Measurements from ENCODE around the gene ACSF2. TPM values are rescaled to one million over a fixed set of nuclear protein-coding genes. Genes with fewer than 3 reads are reported as not detected.

ACSF2 gene
- total and polyA plus RNA-seq, 2 of the 13 experiments (the other 11 are each of a cell fraction or from before 2014, with no cell fraction given) = 87.3 to 109 TPM

DNA sequence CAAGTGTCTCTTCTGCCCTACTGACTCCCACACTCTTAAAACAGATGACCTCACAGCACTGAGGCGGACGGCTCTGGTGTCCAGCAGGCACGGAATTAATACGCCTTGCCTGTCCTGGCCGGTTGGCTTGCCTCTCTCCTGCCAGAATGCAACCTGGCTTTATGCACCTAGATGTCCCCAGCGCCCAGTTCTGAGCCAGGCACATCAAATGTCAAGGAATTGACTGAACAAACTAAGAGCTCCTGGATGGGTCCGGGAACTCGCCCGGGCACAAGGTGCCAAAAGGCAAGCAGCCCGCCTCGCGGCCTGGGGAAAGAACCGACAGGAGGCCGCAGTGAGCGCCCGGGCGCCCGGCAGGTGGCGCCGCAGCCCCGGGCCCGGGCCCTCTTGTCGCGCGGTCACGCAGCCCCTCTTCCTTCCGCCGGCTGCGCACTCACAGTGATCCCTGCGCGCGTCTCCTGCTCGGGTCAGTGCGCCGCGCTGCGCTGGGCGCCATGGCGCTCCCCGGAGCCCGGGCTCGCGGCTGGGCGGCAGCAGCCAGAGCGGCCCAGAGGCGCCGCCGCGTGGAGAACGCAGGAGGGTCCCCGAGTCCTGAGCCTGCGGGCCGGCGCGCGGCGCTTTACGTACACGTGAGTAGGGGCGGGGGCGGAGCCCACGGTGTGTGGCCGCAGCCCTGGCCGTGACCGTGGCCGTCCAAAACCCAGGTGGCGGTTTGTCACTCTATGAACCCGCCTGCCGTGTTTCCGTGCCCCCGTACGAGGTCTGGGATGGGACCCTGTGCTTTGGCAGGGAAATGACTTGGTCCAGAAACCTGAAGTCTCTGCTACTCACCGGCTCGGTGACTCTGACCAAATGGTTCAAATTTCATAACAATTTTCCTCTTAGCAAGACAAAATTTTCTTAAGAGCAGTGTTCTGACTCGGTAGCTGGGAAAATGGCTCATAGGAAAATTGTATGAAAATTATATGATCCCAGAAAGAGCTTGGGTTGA is 52.7 kb downstream of the ACSF2 start, which contains the start of gene RSAD1 (continued):
- TF ChIP-seq, protein P1, sequence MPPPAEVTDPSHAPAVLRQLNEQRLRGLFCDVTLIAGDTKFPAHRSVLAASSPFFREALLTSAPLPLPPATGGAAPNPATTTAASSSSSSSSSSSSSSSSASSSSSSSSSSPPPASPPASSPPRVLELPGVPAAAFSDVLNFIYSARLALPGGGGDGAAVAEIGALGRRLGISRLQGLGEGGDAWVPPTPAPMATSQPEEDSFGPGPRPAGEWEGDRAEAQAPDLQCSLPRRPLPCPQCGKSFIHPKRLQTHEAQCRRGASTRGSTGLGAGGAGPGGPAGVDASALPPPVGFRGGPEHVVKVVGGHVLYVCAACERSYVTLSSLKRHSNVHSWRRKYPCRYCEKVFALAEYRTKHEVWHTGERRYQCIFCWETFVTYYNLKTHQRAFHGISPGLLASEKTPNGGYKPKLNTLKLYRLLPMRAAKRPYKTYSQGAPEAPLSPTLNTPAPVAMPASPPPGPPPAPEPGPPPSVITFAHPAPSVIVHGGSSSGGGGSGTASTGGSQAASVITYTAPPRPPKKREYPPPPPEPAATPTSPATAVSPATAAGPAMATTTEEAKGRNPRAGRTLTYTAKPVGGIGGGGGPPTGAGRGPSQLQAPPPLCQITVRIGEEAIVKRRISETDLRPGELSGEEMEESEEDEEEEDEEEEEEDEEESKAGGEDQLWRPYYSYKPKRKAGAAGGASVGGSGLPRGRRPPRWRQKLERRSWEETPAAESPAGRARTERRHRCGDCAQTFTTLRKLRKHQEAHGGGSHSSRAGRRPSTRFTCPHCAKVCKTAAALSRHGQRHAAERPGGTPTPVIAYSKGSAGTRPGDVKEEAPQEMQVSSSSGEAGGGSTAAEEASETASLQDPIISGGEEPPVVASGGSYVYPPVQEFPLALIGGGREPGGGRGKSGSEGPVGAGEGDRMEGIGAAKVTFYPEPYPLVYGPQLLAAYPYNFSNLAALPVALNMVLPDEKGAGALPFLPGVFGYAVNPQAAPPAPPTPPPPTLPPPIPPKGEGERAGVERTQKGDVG (CRISPR knock-in tag; IDR thresholded peaks at IDR 0.05; ENCODE audit: borderline replicate concordance) = peak; percentile 77
- no peak for TF ChIP-seq ZNF781 (CRISPR knock-in tag; IDR thresholded peaks at IDR 0.05; ENCODE audit: borderline replicate concordance, not compliant biosample characterization)
- TF ChIP-seq, protein P2, sequence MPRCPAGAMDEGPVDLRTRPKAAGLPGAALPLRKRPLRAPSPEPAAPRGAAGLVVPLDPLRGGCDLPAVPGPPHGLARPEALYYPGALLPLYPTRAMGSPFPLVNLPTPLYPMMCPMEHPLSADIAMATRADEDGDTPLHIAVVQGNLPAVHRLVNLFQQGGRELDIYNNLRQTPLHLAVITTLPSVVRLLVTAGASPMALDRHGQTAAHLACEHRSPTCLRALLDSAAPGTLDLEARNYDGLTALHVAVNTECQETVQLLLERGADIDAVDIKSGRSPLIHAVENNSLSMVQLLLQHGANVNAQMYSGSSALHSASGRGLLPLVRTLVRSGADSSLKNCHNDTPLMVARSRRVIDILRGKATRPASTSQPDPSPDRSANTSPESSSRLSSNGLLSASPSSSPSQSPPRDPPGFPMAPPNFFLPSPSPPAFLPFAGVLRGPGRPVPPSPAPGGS (CRISPR knock-in tag; IDR thresholded peaks at IDR 0.05) = peak; percentile 82
- TF ChIP-seq, protein P3, sequence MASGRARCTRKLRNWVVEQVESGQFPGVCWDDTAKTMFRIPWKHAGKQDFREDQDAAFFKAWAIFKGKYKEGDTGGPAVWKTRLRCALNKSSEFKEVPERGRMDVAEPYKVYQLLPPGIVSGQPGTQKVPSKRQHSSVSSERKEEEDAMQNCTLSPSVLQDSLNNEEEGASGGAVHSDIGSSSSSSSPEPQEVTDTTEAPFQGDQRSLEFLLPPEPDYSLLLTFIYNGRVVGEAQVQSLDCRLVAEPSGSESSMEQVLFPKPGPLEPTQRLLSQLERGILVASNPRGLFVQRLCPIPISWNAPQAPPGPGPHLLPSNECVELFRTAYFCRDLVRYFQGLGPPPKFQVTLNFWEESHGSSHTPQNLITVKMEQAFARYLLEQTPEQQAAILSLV (CRISPR knock-in tag; IDR thresholded peaks at IDR 0.05; ENCODE audit: borderline replicate concordance) = peak; percentile 93; the same call in 1 of the 2 replicates
- TF ChIP-seq ZNF550 (CRISPR knock-in tag; IDR thresholded peaks at IDR 0.05; ENCODE audit: borderline replicate concordance) = no peak
- TF ChIP-seq ZNF737 (CRISPR knock-in tag; IDR thresholded peaks at IDR 0.05; ENCODE audit: borderline replicate concordance) = no peak
- no peak for TF ChIP-seq REL (CRISPR knock-in tag; conservative IDR thresholded peaks at IDR 0.05)
- peak; percentile 82; the same call in 1 of the 2 replicates for TF ChIP-seq DMAP1 (CRISPR knock-in tag; IDR thresholded peaks at IDR 0.05)
- peak; percentile 79; the same call in 1 of the 2 replicates for TF ChIP-seq CENPT (CRISPR knock-in tag; IDR thresholded peaks at IDR 0.05; ENCODE audit: low read depth)
- TF ChIP-seq, protein P4, sequence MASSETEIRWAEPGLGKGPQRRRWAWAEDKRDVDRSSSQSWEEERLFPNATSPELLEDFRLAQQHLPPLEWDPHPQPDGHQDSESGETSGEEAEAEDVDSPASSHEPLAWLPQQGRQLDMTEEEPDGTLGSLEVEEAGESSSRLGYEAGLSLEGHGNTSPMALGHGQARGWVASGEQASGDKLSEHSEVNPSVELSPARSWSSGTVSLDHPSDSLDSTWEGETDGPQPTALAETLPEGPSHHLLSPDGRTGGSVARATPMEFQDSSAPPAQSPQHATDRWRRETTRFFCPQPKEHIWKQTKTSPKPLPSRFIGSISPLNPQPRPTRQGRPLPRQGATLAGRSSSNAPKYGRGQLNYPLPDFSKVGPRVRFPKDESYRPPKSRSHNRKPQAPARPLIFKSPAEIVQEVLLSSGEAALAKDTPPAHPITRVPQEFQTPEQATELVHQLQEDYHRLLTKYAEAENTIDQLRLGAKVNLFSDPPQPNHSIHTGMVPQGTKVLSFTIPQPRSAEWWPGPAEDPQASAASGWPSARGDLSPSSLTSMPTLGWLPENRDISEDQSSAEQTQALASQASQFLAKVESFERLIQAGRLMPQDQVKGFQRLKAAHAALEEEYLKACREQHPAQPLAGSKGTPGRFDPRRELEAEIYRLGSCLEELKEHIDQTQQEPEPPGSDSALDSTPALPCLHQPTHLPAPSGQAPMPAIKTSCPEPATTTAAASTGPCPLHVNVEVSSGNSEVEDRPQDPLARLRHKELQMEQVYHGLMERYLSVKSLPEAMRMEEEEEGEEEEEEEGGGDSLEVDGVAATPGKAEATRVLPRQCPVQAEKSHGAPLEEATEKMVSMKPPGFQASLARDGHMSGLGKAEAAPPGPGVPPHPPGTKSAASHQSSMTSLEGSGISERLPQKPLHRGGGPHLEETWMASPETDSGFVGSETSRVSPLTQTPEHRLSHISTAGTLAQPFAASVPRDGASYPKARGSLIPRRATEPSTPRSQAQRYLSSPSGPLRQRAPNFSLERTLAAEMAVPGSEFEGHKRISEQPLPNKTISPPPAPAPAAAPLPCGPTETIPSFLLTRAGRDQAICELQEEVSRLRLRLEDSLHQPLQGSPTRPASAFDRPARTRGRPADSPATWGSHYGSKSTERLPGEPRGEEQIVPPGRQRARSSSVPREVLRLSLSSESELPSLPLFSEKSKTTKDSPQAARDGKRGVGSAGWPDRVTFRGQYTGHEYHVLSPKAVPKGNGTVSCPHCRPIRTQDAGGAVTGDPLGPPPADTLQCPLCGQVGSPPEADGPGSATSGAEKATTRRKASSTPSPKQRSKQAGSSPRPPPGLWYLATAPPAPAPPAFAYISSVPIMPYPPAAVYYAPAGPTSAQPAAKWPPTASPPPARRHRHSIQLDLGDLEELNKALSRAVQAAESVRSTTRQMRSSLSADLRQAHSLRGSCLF (CRISPR knock-in tag; IDR thresholded peaks at IDR 0.05; ENCODE audit: borderline replicate concordance) = no peak
- TF ChIP-seq HDAC6 (IDR thresholded peaks at IDR 0.05; ENCODE audit: low read depth, low read length) = no peak
- no peak for TF ChIP-seq SNRNP70 (IDR thresholded peaks at IDR 0.05; ENCODE audit: low read depth, low read length)
- TF ChIP-seq ZNF761 (CRISPR knock-in tag; conservative IDR thresholded peaks at IDR 0.05) = peak; percentile 98
- peak; percentile 66 for TF ChIP-seq TAF1 (CRISPR knock-in tag; IDR thresholded peaks at IDR 0.05)
- TF ChIP-seq KDM5A (IDR thresholded peaks at IDR 0.05; ENCODE audit: borderline replicate concordance, low read length) = no peak; the same call in 1 of the 2 replicates

Measured in HepG2 (cell line).